NCI-H187 (cell line): ENCODE results near the gene CCHCR1.
"Not testable (repeated sequence)": the region's sequence is repeated elsewhere in the genome, so short reads cannot be mapped to it uniquely, and the experiment has no call there.

ENCODE experiments used
- DNase-seq, 2 experiments: peaks; one replicate each; lab custom pipeline; 2025; lab: John Stamatoyannopoulos, UW

Gene CCHCR1

GRCh38 chr6:31183859-31184258, 26.3 kb upstream of the CCHCR1 start:
- DNase-seq = not testable (repeated sequence)

DNA sequence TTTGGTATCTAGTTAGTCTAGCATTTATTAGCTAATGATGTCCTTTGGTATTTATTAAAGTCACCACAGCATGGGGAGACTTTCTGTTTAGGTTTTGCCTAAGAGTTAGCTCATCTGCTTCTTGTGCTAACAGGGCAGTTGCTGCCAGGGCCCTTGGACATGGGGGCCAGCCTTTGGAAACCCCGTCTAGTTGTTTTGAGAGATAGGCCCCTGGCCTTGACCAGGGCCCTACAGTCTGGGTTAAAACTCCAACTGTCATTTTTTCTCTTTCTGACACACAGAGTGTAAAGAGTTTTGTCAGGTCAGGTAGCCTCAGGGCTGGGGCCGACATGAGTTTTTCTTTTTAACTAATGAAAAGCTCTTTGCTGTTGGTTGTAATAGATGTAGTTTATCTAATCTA, 25.7 kb upstream of the CCHCR1 start:
- not testable (repeated sequence) for DNase-seq

GRCh38 chr6:31180500-31180899, 22.9 kb upstream of the CCHCR1 start:
- DNase-seq = no peak

DNA sequence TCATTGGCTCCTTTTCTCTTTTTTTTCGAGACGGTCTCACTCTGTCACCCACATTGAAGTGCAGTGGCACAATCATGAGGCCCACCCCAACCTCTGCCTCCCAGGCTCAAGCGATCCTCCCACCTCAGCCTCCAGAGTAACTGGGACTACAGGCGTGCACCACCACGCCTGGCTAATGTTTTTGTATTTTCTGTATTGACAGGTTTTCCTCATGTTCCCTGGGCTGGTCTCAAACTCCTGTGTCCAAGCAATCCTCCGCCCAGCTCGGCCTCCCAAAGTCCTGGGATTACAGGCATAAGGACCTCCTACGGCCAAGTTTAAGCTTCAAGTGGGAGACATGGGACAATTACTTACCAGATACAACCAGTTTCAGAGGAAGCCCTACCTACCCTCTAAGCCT, 22.3 kb upstream of the CCHCR1 start:
- no peak for DNase-seq

DNA sequence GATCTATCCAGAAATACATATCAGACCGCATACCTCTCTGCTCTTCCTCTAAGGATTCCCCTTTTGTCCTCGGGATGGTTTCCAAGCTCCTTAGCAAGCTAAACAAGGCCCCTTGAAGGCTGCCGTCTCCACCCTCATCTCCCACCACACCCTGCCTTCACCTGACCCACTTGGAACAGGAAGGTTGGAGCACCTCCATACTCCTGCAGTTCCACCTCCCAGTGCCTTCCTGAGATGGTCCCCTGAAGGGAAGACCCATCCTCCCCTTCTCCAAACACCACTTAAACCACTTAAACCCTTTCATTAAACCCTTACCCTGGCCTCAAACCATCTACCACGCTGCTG, 21.4 kb upstream of the CCHCR1 start:
- DNase-seq = no peak

GRCh38 chr6:31178143-31179041, 20.8 kb upstream of the CCHCR1 start:
- no peak for DNase-seq

- DNase-seq = no peak
These were observed 18.4 kb upstream of the CCHCR1 start for GRCh38 chr6:31175971-31176370.

- DNase-seq = no peak
These were observed 16.8 kb upstream of the CCHCR1 start for GRCh38 chr6:31174378-31174777.

DNA sequence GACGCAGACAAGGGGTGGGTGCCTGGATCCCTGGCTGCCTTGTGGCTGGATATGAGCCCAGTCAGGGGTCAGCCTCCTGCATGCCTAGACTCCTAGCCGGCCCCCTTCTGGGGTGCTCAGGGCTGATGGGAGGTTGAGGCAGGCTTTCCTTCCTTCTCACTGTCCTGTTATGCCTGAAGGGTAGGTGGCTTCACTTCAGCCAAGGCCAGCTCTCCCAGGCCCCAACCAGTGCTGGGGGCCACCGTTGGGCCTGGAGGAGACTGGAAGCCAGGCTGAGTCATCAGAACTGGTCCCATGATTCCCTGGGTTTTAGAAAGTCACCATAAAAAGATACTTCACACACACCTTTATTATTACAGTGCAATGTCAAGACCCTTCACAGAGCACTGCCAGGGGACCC, 15.8 kb upstream of the CCHCR1 start:
- DNase-seq = no peak

- DNase-seq = no peak
These were observed 15.4 kb upstream of the CCHCR1 start for GRCh38 chr6:31172973-31173384.

DNA sequence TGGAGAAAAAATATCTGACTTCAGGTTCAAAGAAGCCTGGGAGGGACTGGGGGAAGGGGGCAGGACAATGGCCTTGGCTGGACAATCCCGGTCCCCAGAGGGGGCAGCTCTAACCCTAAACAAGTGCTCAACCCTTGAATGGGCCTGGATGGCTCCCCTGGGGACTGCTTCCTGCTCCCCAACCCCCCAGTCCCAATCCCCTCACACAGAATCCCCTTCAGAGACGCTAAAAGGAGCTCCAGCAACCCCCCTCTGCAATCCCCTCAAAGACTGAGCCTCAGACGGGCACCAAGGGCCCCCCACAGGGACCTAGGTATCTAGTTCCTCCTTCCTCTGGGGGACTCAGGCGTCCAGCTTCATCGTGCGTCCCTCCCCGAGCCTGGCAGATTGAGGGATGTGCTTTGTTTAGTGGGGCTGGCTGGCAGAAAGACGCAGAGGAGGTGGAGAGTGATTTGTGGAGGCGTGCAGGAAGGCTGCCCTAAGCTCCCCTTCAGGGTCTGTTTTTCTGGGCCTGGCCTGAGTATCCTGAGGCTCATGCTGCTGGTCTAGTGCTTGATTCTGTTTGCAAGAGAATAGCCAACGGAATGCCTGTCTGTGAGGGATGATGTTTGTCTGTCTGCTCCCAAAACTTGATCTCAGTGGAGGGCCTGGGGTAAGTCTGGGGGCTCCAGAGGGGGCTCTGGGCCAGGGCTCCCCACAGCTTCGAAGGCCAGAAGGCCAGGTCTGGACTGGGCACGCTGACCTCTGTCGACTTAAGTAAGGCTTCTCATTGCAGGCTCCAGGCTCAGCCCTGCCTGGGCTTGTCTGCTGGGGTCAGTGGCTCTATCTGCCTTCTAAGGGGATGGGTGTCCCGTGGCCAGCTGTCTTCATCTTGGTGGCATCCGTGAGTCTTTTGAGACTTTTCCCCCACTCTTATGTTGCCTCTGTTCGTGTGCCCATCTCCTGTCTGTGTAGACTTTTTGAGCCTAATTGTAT, 14.6 kb upstream of the CCHCR1 start:
- DNase-seq = no peak

GRCh38 chr6:31170987-31171671, 13.5 kb upstream of the CCHCR1 start:
- DNase-seq = no peak

GRCh38 chr6:31170600-31170881, 12.9 kb upstream of the CCHCR1 start, which contains the start of gene POU5F1:
Gene POU5F1, minus strand, starts transcription at chr6:31170682. Its CDS starts 62 bp downstream, at chr6:31170620.
- no peak for DNase-seq

GRCh38 chr6:31169858-31170599, 12.4 kb upstream of the CCHCR1 start:
- DNase-seq = not testable (repeated sequence)

DNA sequence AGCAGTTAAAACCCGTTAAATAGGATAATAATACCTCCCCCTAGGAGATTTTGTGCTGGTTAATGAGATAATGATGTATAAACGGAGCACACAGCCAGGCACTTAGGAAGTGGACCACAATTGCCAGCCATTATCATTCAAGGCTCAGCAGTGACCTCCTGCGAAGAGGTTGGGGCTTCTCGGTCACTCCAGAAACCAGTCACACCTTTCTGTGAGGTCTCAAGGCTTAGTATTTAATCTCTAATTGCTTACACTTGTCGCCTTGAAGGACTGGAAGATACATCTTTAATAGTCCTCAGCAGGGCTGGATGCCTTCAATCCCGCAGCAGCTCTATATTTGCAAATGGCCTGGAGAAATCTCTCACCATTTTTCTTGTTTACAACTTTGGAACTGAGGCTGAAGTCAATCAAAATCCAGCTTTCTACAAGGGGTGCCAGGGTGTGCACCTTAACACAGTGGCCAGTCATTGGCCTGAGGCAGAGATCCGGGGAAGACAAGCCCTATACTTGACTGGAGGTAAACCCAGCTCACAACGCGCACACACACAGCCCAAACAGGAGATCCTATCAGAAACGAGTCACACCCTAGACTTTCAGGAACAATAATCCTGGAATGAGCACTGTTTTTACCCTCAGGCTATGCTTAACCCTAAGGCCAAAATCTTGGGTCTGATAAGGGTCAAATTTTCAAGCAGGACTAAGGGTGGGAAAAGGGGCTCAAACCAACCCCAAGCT, 11.7 kb upstream of the CCHCR1 start:
- no peak for DNase-seq

GRCh38 chr6:31168606-31169005, 11.0 kb upstream of the CCHCR1 start:
- DNase-seq = no peak

DNA sequence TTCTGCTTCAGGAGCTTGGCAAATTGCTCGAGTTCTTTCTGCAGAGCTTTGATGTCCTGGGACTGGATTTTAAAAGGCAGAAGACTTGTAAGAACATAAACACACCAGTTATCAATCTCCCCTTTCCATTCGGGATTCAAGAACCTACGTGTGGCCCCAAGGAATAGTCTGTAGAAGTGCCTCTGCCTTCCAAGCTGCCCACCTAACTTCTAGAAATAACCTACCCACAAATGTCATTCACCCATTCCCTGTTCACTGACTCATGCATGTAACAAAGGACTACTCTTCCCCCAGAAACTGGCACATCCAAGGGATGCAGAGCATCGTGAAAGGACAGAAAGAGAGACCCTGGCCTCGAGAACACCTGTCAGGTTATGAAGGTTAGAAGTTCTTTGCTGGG, 8.4 kb upstream of the CCHCR1 start:
- DNase-seq = no peak

DNA sequence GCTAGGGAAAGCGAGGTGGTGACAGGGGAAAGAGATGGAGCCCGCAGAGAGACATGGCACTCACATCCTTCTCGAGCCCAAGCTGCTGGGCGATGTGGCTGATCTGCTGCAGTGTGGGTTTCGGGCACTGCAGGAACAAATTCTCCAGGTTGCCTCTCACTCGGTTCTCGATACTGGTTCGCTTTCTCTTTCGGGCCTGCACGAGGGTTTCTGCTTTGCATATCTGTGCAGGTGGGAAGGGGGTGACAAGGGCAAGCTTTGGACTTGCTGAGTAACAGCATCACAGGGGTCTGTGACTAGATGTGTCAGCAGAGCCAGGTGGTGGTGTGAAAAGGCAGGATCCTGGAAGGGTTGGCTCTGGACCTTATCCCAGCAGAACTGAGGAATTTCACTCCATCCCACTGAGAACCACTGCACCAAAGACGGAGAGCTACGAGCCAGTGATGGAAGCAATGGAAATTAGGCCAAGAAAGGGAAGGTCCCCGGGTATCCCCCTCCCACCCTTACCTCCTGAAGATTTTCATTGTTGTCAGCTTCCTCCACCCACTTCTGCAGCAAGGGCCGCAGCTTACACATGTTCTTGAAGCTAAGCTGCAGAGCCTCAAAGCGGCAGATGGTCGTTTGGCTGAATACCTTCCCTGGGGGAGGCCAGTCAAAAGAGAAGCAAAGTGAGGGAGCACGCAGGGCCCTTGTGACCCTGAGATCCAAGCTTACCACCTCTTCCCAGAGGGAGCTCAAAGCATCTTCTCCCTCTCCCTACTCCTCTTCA, 7.6 kb upstream of the CCHCR1 start:
- not testable (repeated sequence) for DNase-seq

DNA sequence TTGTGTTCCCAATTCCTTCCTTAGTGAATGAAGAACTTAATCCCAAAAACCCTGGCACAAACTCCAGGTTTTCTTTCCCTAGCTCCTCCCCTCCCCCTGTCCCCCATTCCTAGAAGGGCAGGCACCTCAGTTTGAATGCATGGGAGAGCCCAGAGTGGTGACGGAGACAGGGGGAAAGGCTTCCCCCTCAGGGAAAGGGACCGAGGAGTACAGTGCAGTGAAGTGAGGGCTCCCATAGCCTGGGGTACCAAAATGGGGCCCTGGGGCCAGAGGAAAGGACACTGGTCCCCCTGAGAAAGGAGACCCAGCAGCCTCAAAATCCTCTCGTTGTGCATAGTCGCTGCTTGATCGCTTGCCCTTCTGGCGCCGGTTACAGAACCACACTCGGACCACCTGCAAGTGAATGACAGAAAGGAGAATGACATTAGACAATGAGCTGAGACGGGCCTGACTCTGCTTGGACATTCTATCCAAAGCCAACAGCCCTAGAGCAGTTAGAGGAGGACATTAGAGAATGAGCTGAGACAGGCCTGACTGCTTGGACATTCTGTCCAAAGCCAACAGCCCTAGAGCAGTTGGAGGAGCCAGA, 7.0 kb upstream of the CCHCR1 start:
- not testable (repeated sequence) for DNase-seq

GRCh38 chr6:31163922-31164321, 6.3 kb upstream of the CCHCR1 start:
- DNase-seq = no peak
